Measurements from ENCODE around the gene OSBPL10. TPM values are rescaled to one million over a fixed set of nuclear protein-coding genes. Genes with fewer than 3 reads are reported as not detected.

Gene OSBPL10
- polyA plus RNA-seq, 1 donor from 2014 or later, result 2.0 TPM

DNA sequence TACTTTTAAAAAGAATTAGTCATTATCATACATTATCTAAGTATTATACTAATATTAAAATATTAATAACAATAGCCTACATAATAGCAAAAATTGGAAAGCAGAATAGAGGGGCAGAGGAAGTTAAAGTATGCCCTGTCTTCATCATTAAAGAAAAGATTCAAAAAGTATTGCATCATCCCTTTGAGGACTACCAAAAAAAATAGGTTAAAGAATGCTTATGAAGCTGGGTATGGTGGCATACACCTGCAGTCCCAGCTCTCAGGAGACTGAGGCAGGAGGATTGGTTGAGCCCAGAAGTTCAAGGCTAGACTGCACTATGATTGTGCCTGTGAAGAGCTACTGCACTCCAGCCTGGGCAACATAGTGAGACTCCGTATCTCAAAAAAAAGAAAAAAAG, 240.7 kb downstream of the OSBPL10 start:
- Histone ChIP-seq H3K27me3 (ENCODE audit: insufficient read depth, low read depth, low read length) (no peaks in the 10 kb centered on the region), H2AFZ (ENCODE audit: low read depth, low read length) (no peak overlapping the region), H3K9me2 (ENCODE audit: insufficient read depth, low read length) (no peaks in the 10 kb centered on the region), H3K9ac (ENCODE audit: low read length) (no peak overlapping the region), H3K4me3 (ENCODE audit: low read length) (no peak overlapping the region), H3K36me3 (ENCODE audit: insufficient read depth, low read length) (no peaks in the 10 kb centered on the region), H3K4me2 (ENCODE audit: low read length) (no peak overlapping the region), H3K9me3 (ENCODE audit: low read length) (no peaks in the 10 kb centered on the region), H3K79me2 (replicated peaks; ENCODE audit: insufficient read depth, low read length) (no peaks in the 10 kb centered on the region), H3F3A (ENCODE audit: insufficient read depth, low read length, poor library complexity, severe bottlenecking) (no peaks in the 10 kb centered on the region), H3K27ac (ENCODE audit: low read length) (no peak overlapping the region), H4K20me1 (ENCODE audit: insufficient read depth) (no peaks in the 10 kb centered on the region)
- TF ChIP-seq SMC3 (conservative IDR thresholded peaks at IDR 0.05; ENCODE audit: poor library complexity) (no peak), MXI1 (conservative IDR thresholded peaks at IDR 0.05; ENCODE audit: poor library complexity, severe bottlenecking) (no peak), EZH2 (IDR thresholded peaks at IDR 0.05; ENCODE audit: borderline replicate concordance, insufficient read depth, low read length, poor library complexity, severe bottlenecking) (no peak), TAF1 (IDR thresholded peaks at IDR 0.05; ENCODE audit: low read depth) (no peak), RAD21 (conservative IDR thresholded peaks at IDR 0.05) (no peak), EP300 (conservative IDR thresholded peaks at IDR 0.05; ENCODE audit: poor library complexity, severe bottlenecking) (no peak), POLR2AphosphoS5 (IDR thresholded peaks at IDR 0.05) (no peak)
- TF ChIP-seq, protein P1, sequence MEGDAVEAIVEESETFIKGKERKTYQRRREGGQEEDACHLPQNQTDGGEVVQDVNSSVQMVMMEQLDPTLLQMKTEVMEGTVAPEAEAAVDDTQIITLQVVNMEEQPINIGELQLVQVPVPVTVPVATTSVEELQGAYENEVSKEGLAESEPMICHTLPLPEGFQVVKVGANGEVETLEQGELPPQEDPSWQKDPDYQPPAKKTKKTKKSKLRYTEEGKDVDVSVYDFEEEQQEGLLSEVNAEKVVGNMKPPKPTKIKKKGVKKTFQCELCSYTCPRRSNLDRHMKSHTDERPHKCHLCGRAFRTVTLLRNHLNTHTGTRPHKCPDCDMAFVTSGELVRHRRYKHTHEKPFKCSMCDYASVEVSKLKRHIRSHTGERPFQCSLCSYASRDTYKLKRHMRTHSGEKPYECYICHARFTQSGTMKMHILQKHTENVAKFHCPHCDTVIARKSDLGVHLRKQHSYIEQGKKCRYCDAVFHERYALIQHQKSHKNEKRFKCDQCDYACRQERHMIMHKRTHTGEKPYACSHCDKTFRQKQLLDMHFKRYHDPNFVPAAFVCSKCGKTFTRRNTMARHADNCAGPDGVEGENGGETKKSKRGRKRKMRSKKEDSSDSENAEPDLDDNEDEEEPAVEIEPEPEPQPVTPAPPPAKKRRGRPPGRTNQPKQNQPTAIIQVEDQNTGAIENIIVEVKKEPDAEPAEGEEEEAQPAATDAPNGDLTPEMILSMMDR (IDR thresholded peaks at IDR 0.05; ENCODE audit: poor library complexity, severe bottlenecking), result no peak
- TF ChIP-seq, protein P2, sequence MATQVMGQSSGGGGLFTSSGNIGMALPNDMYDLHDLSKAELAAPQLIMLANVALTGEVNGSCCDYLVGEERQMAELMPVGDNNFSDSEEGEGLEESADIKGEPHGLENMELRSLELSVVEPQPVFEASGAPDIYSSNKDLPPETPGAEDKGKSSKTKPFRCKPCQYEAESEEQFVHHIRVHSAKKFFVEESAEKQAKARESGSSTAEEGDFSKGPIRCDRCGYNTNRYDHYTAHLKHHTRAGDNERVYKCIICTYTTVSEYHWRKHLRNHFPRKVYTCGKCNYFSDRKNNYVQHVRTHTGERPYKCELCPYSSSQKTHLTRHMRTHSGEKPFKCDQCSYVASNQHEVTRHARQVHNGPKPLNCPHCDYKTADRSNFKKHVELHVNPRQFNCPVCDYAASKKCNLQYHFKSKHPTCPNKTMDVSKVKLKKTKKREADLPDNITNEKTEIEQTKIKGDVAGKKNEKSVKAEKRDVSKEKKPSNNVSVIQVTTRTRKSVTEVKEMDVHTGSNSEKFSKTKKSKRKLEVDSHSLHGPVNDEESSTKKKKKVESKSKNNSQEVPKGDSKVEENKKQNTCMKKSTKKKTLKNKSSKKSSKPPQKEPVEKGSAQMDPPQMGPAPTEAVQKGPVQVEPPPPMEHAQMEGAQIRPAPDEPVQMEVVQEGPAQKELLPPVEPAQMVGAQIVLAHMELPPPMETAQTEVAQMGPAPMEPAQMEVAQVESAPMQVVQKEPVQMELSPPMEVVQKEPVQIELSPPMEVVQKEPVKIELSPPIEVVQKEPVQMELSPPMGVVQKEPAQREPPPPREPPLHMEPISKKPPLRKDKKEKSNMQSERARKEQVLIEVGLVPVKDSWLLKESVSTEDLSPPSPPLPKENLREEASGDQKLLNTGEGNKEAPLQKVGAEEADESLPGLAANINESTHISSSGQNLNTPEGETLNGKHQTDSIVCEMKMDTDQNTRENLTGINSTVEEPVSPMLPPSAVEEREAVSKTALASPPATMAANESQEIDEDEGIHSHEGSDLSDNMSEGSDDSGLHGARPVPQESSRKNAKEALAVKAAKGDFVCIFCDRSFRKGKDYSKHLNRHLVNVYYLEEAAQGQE (IDR thresholded peaks at IDR 0.05; ENCODE audit: borderline replicate concordance), result no peak

DNA sequence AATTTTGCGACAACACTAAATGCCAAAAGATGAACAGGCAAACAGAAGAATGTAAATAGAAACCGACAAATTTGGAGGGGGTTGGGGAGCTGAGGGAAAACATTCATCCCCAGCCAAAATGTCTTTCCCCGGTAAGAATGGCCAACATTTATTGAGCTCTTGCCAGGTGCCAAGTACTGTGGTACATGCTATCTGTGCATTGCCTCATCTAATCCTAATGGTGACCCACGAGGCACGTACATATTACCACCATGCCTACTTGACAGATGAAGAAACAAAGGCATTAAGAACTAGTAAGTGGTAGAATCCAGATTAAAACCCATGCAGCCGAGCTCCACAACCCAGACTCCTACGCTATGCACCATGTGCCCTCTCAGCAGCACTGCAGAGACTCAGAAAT, 242.7 kb downstream of the OSBPL10 start:
- Histone ChIP-seq H3K36me3 (ENCODE audit: insufficient read depth, low read length) (no peaks in the 10 kb centered on the region), H3K4me3 (ENCODE audit: low read length) (no peak overlapping the region), H3K9me2 (ENCODE audit: insufficient read depth, low read length) (no peaks in the 10 kb centered on the region), H3K27me3 (ENCODE audit: insufficient read depth, low read depth, low read length) (no peaks in the 10 kb centered on the region), H3K27ac (ENCODE audit: low read length) (no peak overlapping the region), H3K4me2 (ENCODE audit: low read length) (no peak overlapping the region), H4K20me1 (ENCODE audit: insufficient read depth) (no peaks in the 10 kb centered on the region), H2AFZ (ENCODE audit: low read depth, low read length) (no peak overlapping the region), H3K9me3 (ENCODE audit: low read length) (no peaks in the 10 kb centered on the region), H3F3A (ENCODE audit: insufficient read depth, low read length, poor library complexity, severe bottlenecking) (no peaks in the 10 kb centered on the region), H3K9ac (ENCODE audit: low read length) (no peak overlapping the region), H3K79me2 (replicated peaks; ENCODE audit: insufficient read depth, low read length) (no peaks in the 10 kb centered on the region)
- TF ChIP-seq, protein P2 (IDR thresholded peaks at IDR 0.05; ENCODE audit: borderline replicate concordance), result no peak
- TF ChIP-seq SMC3 (conservative IDR thresholded peaks at IDR 0.05; ENCODE audit: poor library complexity) (no peak), EZH2 (IDR thresholded peaks at IDR 0.05; ENCODE audit: borderline replicate concordance, insufficient read depth, low read length, poor library complexity, severe bottlenecking) (no peak), RAD21 (conservative IDR thresholded peaks at IDR 0.05) (no peak), POLR2AphosphoS5 (IDR thresholded peaks at IDR 0.05) (no peak)

Measured in neural cell (in vitro differentiated cells).